Spleen (tissue), 11 donors: Measurements from ENCODE around the gene CDK14. TPM values are rescaled to one million over a fixed set of nuclear protein-coding genes. Genes with fewer than 3 reads are reported as not detected.

Source experiments
- DNase-seq: peaks from one replicate; pipeline ENCODE4 v3.0.0-alpha.2; 2020
- H3K27ac ChIP-seq, 8 donors: fragments of 200-600 bp; sonication (generic) in 7 of 8; 1 replicate in 4 of 8; 2 replicates in 4 of 8; pipeline versions ENCODE4 v1.5.0 to v1.8.0; 2016 to 2021; ENCODE audit warnings: inconsistent platforms in 4 of 8, mild to moderate bottlenecking in 4 of 8, moderate library complexity in 1 of 8
- H3K27me3 ChIP-seq, 7 donors: fragments of 200-600 bp; sonication (generic) in 6 of 7; replicated peaks in 1 of 7; 1 replicate in 4 of 7; 2 replicates in 3 of 7; pipeline versions ENCODE4 v1.5.0 to v1.8.0; 2016 to 2021; ENCODE audit warnings: inconsistent platforms in 3 of 7, mild to moderate bottlenecking in 1 of 7
- H3K36me3 ChIP-seq, 6 donors: fragments of 200-600 bp; sonication (generic) in 5 of 6; 1 replicate in 4 of 6; 2 replicates in 2 of 6; pipeline versions ENCODE4 v1.5.0 to v1.8.0; 2016 to 2021; ENCODE audit warnings: inconsistent platforms in 2 of 6
- H3K4me1 ChIP-seq, 6 donors: fragments of 200-600 bp; sonication (generic) in 5 of 6; 1 replicate in 3 of 6; 2 replicates in 3 of 6; pipeline versions ENCODE4 v1.5.0 to v1.8.0; 2016 to 2021; ENCODE audit warnings: inconsistent platforms in 3 of 6
- H3K4me3 ChIP-seq, 8 donors: fragments of 200-600 bp; sonication (generic) in 7 of 8; 1 replicate in 4 of 8; 2 replicates in 4 of 8; pipeline versions ENCODE4 v1.5.0 to v1.8.0; 2016 to 2021; ENCODE audit warnings: inconsistent platforms in 4 of 8, mild to moderate bottlenecking in 4 of 8, moderate library complexity in 2 of 8
- H3K9me3 ChIP-seq, 8 donors: fragments of 200-600 bp; sonication (generic) in 7 of 8; 1 replicate in 4 of 8; 2 replicates in 4 of 8; pipeline versions ENCODE4 v1.5.0 to v1.8.0; 2016 to 2021; ENCODE audit warnings: inconsistent platforms in 4 of 8
- CTCF ChIP-seq, 11 experiments: fragments of 200-600 bp in 7 of 11; fragments of 450-650 bp in 4 of 11; sonication (generic) in 4 of 11; IDR thresholded peaks in 8 of 11; conservative IDR thresholded peaks in 3 of 11; 1 replicate in 7 of 11; 2 replicates in 4 of 11; pipeline versions ENCODE4 v1.4.0 to v1.8.0; 2016 to 2021; ENCODE audit warnings: antibody characterized with exemption in 11 of 11, inconsistent platforms in 4 of 11, mild to moderate bottlenecking in 1 of 11
- POLR2A ChIP-seq, 3 donors: fragments of 450-650 bp; IDR thresholded peaks; one replicate each; pipeline ENCODE4 v1.5.1; 2017; ENCODE audit warnings: antibody characterized with exemption in 3 of 3, mild to moderate bottlenecking in 1 of 3
- POLR2AphosphoS5 ChIP-seq, 3 donors: sonication (generic); formaldehyde crosslinking; IDR thresholded peaks; one replicate each; pipeline ENCODE4 v1.5.1; 2017; ENCODE audit warnings: antibody characterized with exemption in 3 of 3
- WGBS, 5 donors: extraction: QIAGEN DNeasy Blood & Tissue Kit in 3 of 5; methylation state at CpG; one replicate each; pipeline versions ENCODE4 v1.1.5 to v1.1.7; 2013 to 2018; 5-methylcytosine and 5-hydroxymethylcytosine counted together
- intact Hi-C: fragments of 100-400 bp; cut with DNase I; formaldehyde crosslinking; loops from one replicate; pipeline ENCODE4 v1.15.0; 2023; ENCODE audit warnings: low total_unique reads
- polyA plus RNA-seq, 3 donors: library from polyadenylated mRNA; stranded (reverse); fragments of 200-250 nt; gene quantifications; one replicate each; pipeline ENCODE4 v1.2.1, GENCODE V29; 2013
- total RNA-seq, 7 donors: library from RNA; depleted of rRNA in 3 of 7; stranded (reverse); fragments of >200 nt in 3 of 7; fragmentation: NEBNext Ultra II Directional in 4 of 7; extraction: Animal tissue kit (Norgen Biotek cat#: 25700) in 4 of 7; gene quantifications; one replicate each; pipeline versions ENCODE4 v1.1.0 to v1.2.1, GENCODE V29; 2016 to 2021
- donor health status: healthy with polysubstance abuse.
- donor health status: DM: no; HTN: no; CAD: no; lungs with moderate emphysema.
- donor health status: DM: no; HTN: no; CAD: no.
- donor health status: Bipolar disorder and iron deficiency.
- donor health status: healthy.
- donor health status: DM: no; HTN: no; CAD: no.
- donor health status: DM: yes; HTN: yes; CAD: no.

CDK14 gene
- total and polyA plus RNA-seq, 10 donors = 6.6 to 109 (median 51.2) TPM

GRCh38 chr7:91050677-91051076, 454.6 kb downstream of the CDK14 start:
- 21 to 39% (median 27%) methylated on average over 2 of the region's 2 CpGs for WGBS, 5 donors
- Histone ChIP-seq H3K36me3 (peaks cover 0 to 17% (median 0%) of the 10 kb centered on the region in 6 donors), H3K9me3 (no peaks in the 10 kb centered on the region), H3K4me1 (peaks cover 0 to 7% (median 0%) of the 10 kb centered on the region in 6 donors), H3K27ac (peak overlapping the region in 3 of 8 donors; percentile 16 to 37 (median 24)), H3K27me3 (no peaks in the 10 kb centered on the region), H3K4me3 (peak overlapping the region in 2 of 8 donors; percentile 15 to 34)
- intact Hi-C loops = no loop called here
- TF ChIP-seq POLR2A (IDR thresholded peaks at IDR 0.05) = no peak
- TF ChIP-seq CTCF (IDR thresholded peaks at IDR 0.05 in 8 of 11, conservative IDR thresholded peaks at IDR 0.05 in 3 of 11) = no peak
- no peak for TF ChIP-seq POLR2AphosphoS5 (IDR thresholded peaks at IDR 0.05)
- no peak for DNase-seq

GRCh38 chr7:91051966-91052365, 455.8 kb downstream of the CDK14 start:
- no peak for DNase-seq
- Histone ChIP-seq H3K36me3 (peaks cover 0 to 17% (median 0%) of the 10 kb centered on the region in 6 donors), H3K9me3 (peaks cover 0 to 8% (median 0%) of the 10 kb centered on the region in 8 donors), H3K4me1 (peaks cover 0 to 7% (median 0%) of the 10 kb centered on the region in 6 donors), H3K27ac (no peak overlapping the region), H3K27me3 (no peaks in the 10 kb centered on the region), H3K4me3 (no peak overlapping the region)
- intact Hi-C loops = no loop called here
- WGBS, 5 donors = 93 to 96% (median 96%) methylated on average over 3 of the region's 3 CpGs
- TF ChIP-seq POLR2AphosphoS5 (IDR thresholded peaks at IDR 0.05) (no peak), CTCF (IDR thresholded peaks at IDR 0.05 in 8 of 11, conservative IDR thresholded peaks at IDR 0.05 in 3 of 11) (no peak)

GRCh38 chr7:91054374-91054773, 458.3 kb downstream of the CDK14 start:
- Histone ChIP-seq H3K4me3 (no peak overlapping the region), H3K27me3 (no peaks in the 10 kb centered on the region), H3K9me3 (peaks cover 0 to 8% (median 0%) of the 10 kb centered on the region in 8 donors), H3K27ac (no peak overlapping the region), H3K36me3 (peaks cover 0 to 10% (median 0%) of the 10 kb centered on the region in 6 donors), H3K4me1 (peaks cover 0 to 7% (median 0%) of the 10 kb centered on the region in 6 donors)
- intact Hi-C loops = no loop called here
- DNase-seq = no peak
- 83 to 95% (median 92%) methylated on average over 2 of the region's 2 CpGs for WGBS, 5 donors
- TF ChIP-seq POLR2A (IDR thresholded peaks at IDR 0.05) (no peak), CTCF (IDR thresholded peaks at IDR 0.05 in 8 of 11, conservative IDR thresholded peaks at IDR 0.05 in 3 of 11) (no peak), POLR2AphosphoS5 (IDR thresholded peaks at IDR 0.05) (no peak)

DNA sequence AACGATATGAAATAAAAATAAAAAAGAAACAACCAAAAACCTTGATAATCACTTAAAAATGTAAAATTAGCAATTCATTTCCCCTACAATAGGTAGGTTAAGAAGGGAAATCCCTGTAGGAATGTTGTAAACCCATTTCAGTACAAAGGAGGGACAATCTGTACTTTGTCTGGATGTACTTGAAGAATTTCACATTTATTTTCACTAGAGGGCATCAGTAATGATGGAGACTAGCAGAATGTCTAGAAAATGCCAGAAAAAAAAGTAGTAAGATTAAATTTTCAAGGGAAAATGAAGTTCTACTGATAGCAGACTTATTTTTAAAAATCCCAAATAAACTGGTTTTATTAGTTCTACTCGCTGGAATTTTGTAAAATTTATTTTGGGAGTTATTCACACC, 459.1 kb downstream of the CDK14 start:
- no peak for DNase-seq
- no peaks in the 10 kb centered on the region for H3K27me3 ChIP-seq
- intact Hi-C loops = no loop called here
- peaks cover 0 to 7% (median 0%) of the 10 kb centered on the region in 6 donors for H3K4me1 ChIP-seq
- H3K9me3 ChIP-seq = peaks cover 0 to 8% (median 0%) of the 10 kb centered on the region in 8 donors
- no peak overlapping the region for H3K27ac ChIP-seq
- no peak overlapping the region for H3K4me3 ChIP-seq
- WGBS, 5 donors = 65 to 96% (median 93%) methylated on average over 2 of the region's 2 CpGs
- H3K36me3 ChIP-seq = peaks cover 0 to 10% (median 0%) of the 10 kb centered on the region in 6 donors
- TF ChIP-seq CTCF (IDR thresholded peaks at IDR 0.05 in 8 of 11, conservative IDR thresholded peaks at IDR 0.05 in 3 of 11) (no peak), POLR2A (IDR thresholded peaks at IDR 0.05) (no peak), POLR2AphosphoS5 (IDR thresholded peaks at IDR 0.05) (no peak)
